Brain microvascular endothelial cell (primary cell): Measurements from ENCODE around the gene GFER.

Source experiments
- DNase-seq: peaks from one replicate; pipeline ENCODE4 v3.0.0-alpha.2; 2020
- H3K27ac ChIP-seq: fragments of 250-450 bp; sonication (Bioruptor Pico); 2 replicates; pipeline ENCODE4 v1.5.1; 2020; ENCODE audit warnings: mild to moderate bottlenecking, moderate library complexity
- H3K27me3 ChIP-seq: fragments of 250-450 bp; sonication (Bioruptor Pico); replicated peaks from 2 replicates; pipeline ENCODE4 v1.5.1; 2020; ENCODE audit warnings: mild to moderate bottlenecking
- H3K36me3 ChIP-seq: fragments of 250-450 bp; sonication (Bioruptor Pico); replicated peaks from 2 replicates; pipeline ENCODE4 v1.5.1; 2020; ENCODE audit warnings: mild to moderate bottlenecking
- H3K4me3 ChIP-seq: 2 replicates; pipeline ENCODE4 v1.5.1; 2011; ENCODE audit warnings: low read depth, mild to moderate bottlenecking, control low read depth, low read length, moderate library complexity
- CTCF ChIP-seq: IDR thresholded peaks from 2 replicates; pipeline ENCODE4 v1.5.1; 2011; ENCODE audit warnings: low read depth, mild to moderate bottlenecking, moderate library complexity, low read length, control low read depth, inconsistent platforms; ENCODE audit errors: missing control alignments
- in situ Hi-C: cut with HindIII; loops from 2 replicates; pipeline ENCODE4 v1.10.0; 2017; ENCODE audit warnings: low sequenced_read_pairs, low pct_ligation_motif_present

GFER gene

GRCh38 chr16:1998360-1998835 is 14.4 kb downstream of the GFER start:
- no peaks in the 10 kb centered on the region for H3K27me3 ChIP-seq
- no peak for TF ChIP-seq CTCF
- H3K4me3 ChIP-seq: no peak overlapping the region
- peaks cover 67% of the 10 kb centered on the region for H3K36me3 ChIP-seq
- no peak for DNase-seq
- in situ Hi-C loops: no loop called here
- H3K27ac ChIP-seq: no peak overlapping the region

GRCh38 chr16:1998852-1999801 is 15.1 kb downstream of the GFER start:
- no peak overlapping the region for H3K4me3 ChIP-seq
- peaks cover 69% of the 10 kb centered on the region for H3K36me3 ChIP-seq
- no peak overlapping the region for H3K27ac ChIP-seq
- TF ChIP-seq CTCF: no peak
- H3K27me3 ChIP-seq: no peaks in the 10 kb centered on the region
- no peak for DNase-seq
- in situ Hi-C loops: no loop called here

GRCh38 chr16:1999866-2000514 is 16.0 kb downstream of the GFER start:
- no peak for DNase-seq
- no peak for TF ChIP-seq CTCF
- H3K36me3 ChIP-seq: peaks cover 69% of the 10 kb centered on the region
- no peaks in the 10 kb centered on the region for H3K27me3 ChIP-seq
- in situ Hi-C loops: no loop called here
- H3K27ac ChIP-seq: no peak overlapping the region
- no peak overlapping the region for H3K4me3 ChIP-seq

GRCh38 chr16:2001035-2001434 is 17.0 kb downstream of the GFER start:
- DNase-seq: no peak
- in situ Hi-C loops: no loop called here
- H3K27me3 ChIP-seq: no peaks in the 10 kb centered on the region
- no peak overlapping the region for H3K27ac ChIP-seq
- H3K4me3 ChIP-seq: no peak overlapping the region
- no peak for TF ChIP-seq CTCF
- H3K36me3 ChIP-seq: peaks cover 69% of the 10 kb centered on the region

GRCh38 chr16:2001456-2002355 is 17.7 kb downstream of the GFER start:
- peaks cover 66% of the 10 kb centered on the region for H3K36me3 ChIP-seq
- no peak for TF ChIP-seq CTCF
- no peaks in the 10 kb centered on the region for H3K27me3 ChIP-seq
- DNase-seq: no peak
- H3K27ac ChIP-seq: no peak overlapping the region
- H3K4me3 ChIP-seq: no peak overlapping the region
- in situ Hi-C loops: no loop called here
